HepG2 (cell line): ENCODE measurements around the gene CAMK2D. TPM values are rescaled to one million over a fixed set of nuclear protein-coding genes. Genes with fewer than 3 reads are reported as not detected.

Experiments used
- ATAC-seq: fragments of 200-7000 bp; cut with Tn5 transposase; 3 replicates; pipeline ENCODE4 v1.9.1; 2020; ENCODE audit warnings: mild to moderate bottlenecking, moderate library complexity
- BruUV-seq: library from RNA; stranded (reverse); fragments of 400-500 nt; replicated peaks from 2 replicates; lab custom pipeline; 2021; lab: Mats Ljungman, UMichigan
- CTCF ChIA-PET: fragments of 300-600 bp; formaldehyde crosslinking; extraction: SDS; loops from one replicate; lab custom pipeline; 2021; ENCODE audit warnings: low total read pairs, inconsistent platforms, low intra/inter-chr PET ratio; lab: Yijun Ruan, JAX
- POLR2A ChIA-PET: fragments of 350-600 bp; sonication (Branson Sonifier 250); formaldehyde crosslinking; loops from one replicate; lab custom pipeline; 2020; ENCODE audit warnings: antibody characterized with exemption, inconsistent platforms; lab: Yijun Ruan, JAX
- DNase-seq: peaks from one replicate; pipeline ENCODE4 v3.0.0-alpha.2; 2015; ENCODE audit warnings: low spot score
- FAIRE-seq: peaks from 3 replicates; lab custom pipeline; 2011; peaks lifted over from hg19 to GRCh38; lab: Jason Lieb, UNC
- H2AFZ ChIP-seq: one replicate; pipeline ENCODE4 v1.6.1; 2011; ENCODE audit warnings: low read length, inconsistent platforms
- H3K27ac ChIP-seq: fragments of 300-600 bp; 3 replicates; pipeline ENCODE4 v1.8.0; 2011; ENCODE audit warnings: mixed run types, mild to moderate bottlenecking, mixed read lengths, low read length, inconsistent platforms; ENCODE audit not compliant: insufficient read depth; ENCODE audit errors: extremely low read length
- H3K27me3 ChIP-seq, 2 experiments: fragments of 200-600 bp in 1 of 2; 2 replicates in 1 of 2; 3 replicates in 1 of 2; pipeline versions ENCODE4 v1.6.0 to v1.8.0; 2011; ENCODE audit warnings: low read length in 2 of 2, mild to moderate bottlenecking in 2 of 2, moderate library complexity in 2 of 2, inconsistent platforms in 1 of 2; ENCODE audit not compliant: insufficient read depth in 2 of 2, control insufficient read depth in 1 of 2
- H3K36me3 ChIP-seq, 2 experiments: fragments of 200-600 bp in 1 of 2; replicated peaks in 1 of 2; 2 replicates in 1 of 2; 3 replicates in 1 of 2; pipeline versions ENCODE4 v1.5.1 to v1.8.0; 2011; ENCODE audit warnings: low read length in 2 of 2, inconsistent platforms in 1 of 2; ENCODE audit not compliant: insufficient read depth in 2 of 2, control insufficient read depth in 1 of 2
- H3K4me1 ChIP-seq: 2 replicates; pipeline ENCODE4 v1.5.1; 2012; ENCODE audit warnings: low read length, inconsistent platforms; ENCODE audit not compliant: insufficient read depth
- H3K4me2 ChIP-seq: 2 replicates; pipeline ENCODE4 v1.6.0; 2011; ENCODE audit warnings: low read depth, low read length, inconsistent platforms
- H3K4me3 ChIP-seq, 3 experiments: fragments of 200-600 bp in 1 of 3; sonication (generic), shearing (Covaris generic) in 1 of 3; replicated peaks in 1 of 3; 2 replicates each; pipeline ENCODE4 v1.5.1; 2011 to 2016; ENCODE audit warnings: low read length in 3 of 3, inconsistent platforms in 2 of 3, low read depth in 2 of 3, mild to moderate bottlenecking in 2 of 3, control low read depth in 1 of 3, mixed read lengths in 1 of 3; ENCODE audit not compliant: insufficient read depth in 1 of 3
- H3K79me2 ChIP-seq: one replicate; pipeline ENCODE4 v1.6.1; 2011; ENCODE audit warnings: low read length, inconsistent platforms; ENCODE audit not compliant: insufficient read depth
- H3K9ac ChIP-seq: 2 replicates; pipeline ENCODE4 v1.6.0; 2011; ENCODE audit warnings: mild to moderate bottlenecking, low read depth, low read length, inconsistent platforms; ENCODE audit not compliant: insufficient read depth
- H3K9me3 ChIP-seq: 2 replicates; pipeline ENCODE4 v1.5.1; 2012; ENCODE audit warnings: mild to moderate bottlenecking, low read length
- H4K20me1 ChIP-seq: 2 replicates; pipeline ENCODE4 v1.6.0; 2011; ENCODE audit warnings: inconsistent platforms, mild to moderate bottlenecking, low read length, moderate library complexity; ENCODE audit not compliant: insufficient read depth
- CEBPG ChIP-seq: IDR thresholded peaks from 2 replicates; pipeline ENCODE4 v1.6.1; 2016
- HNF4A ChIP-seq: sonication (generic); formaldehyde crosslinking; IDR thresholded peaks from 2 replicates; pipeline ENCODE4 v1.4.0; 2020; ENCODE audit warnings: missing genetic modification reagents
- RFXAP ChIP-seq: sonication (generic); formaldehyde crosslinking; IDR thresholded peaks from 2 replicates; pipeline ENCODE4 v1.4.0; 2020; ENCODE audit warnings: missing genetic modification reagents, borderline replicate concordance
- ZC3H13 ChIP-seq: sonication (generic); formaldehyde crosslinking; IDR thresholded peaks from 2 replicates; pipeline ENCODE4 v1.8.1; 2023; ENCODE audit warnings: mild to moderate bottlenecking, missing genetic modification reagents, moderate library complexity
- ZFP36 ChIP-seq: fragments of 150-350 bp; IDR thresholded peaks from 2 replicates; pipeline ENCODE4 v1.6.1; 2018; ENCODE audit warnings: borderline replicate concordance, low read length, low read depth; ENCODE audit not compliant: partially characterized antibody
- ZNF607 ChIP-seq: sonication (generic); formaldehyde crosslinking; IDR thresholded peaks from 2 replicates; pipeline ENCODE4 v1.5.1; 2020; ENCODE audit warnings: missing genetic modification reagents, mild to moderate bottlenecking, borderline replicate concordance
- ZNF644 ChIP-seq: IDR thresholded peaks from 2 replicates; pipeline ENCODE4 v1.6.1; 2016; ENCODE audit warnings: low read depth
- ZNF788 ChIP-seq: sonication (generic); formaldehyde crosslinking; IDR thresholded peaks from 2 replicates; pipeline ENCODE4 v1.5.0; 2020; ENCODE audit warnings: mild to moderate bottlenecking, missing genetic modification reagents, borderline replicate concordance
- ZNF790 ChIP-seq: sonication (generic); formaldehyde crosslinking; IDR thresholded peaks from 2 replicates; pipeline ENCODE4 v1.8.0; 2022; ENCODE audit warnings: missing genetic modification reagents, mild to moderate bottlenecking, borderline replicate concordance
- WGBS: methylation state at CpG from one replicate; pipeline ENCODE4 v1.1.6; 2017; ENCODE audit warnings: low lambda C conversion rate; 5-methylcytosine and 5-hydroxymethylcytosine counted together
- in situ Hi-C: cut with HindIII; loops from 2 replicates; pipeline ENCODE4 v1.10.0; 2017; ENCODE audit warnings: low pct_unique_long_range_greater_than_20kb; ENCODE audit not compliant: extremely low pct_ligation_motif_present
- intact Hi-C: fragments of 100-400 bp; cut with micrococcal nuclease; formaldehyde crosslinking; loops from one replicate; pipeline ENCODE4 v1.10.0; 2022; ENCODE audit not compliant: unreplicated experiment
- polyA plus RNA-seq, 8 experiments: library from polyadenylated mRNA; depleted of rRNA in 3 of 8; stranded (reverse) in 7 of 8; unstranded in 1 of 8; fragments of >200 nt; fragmentation: Illumina TruSeq in 4 of 8; extraction: Trizol in 4 of 8; gene quantifications; 2 replicates each; pipeline versions ENCODE4 v1.2.1 to v1.2.3, GENCODE V29; 2011 to 2016; ENCODE audit warnings: low read depth in 4 of 8, missing spikeins in 1 of 8, mixed read lengths in 1 of 8; ENCODE audit not compliant: insufficient read depth in 1 of 8
- total RNA-seq, 5 experiments: library from RNA; depleted of rRNA; stranded (reverse); fragments of >200 nt; fragmentation: Illumina TruSeq; extraction: Trizol; gene quantifications; 2 replicates each; pipeline ENCODE4 v1.2.3, GENCODE V29; 2016; ENCODE audit warnings: low read depth in 1 of 5
- TF ChIP-seq, protein P1 (sequence below): sonication (generic); formaldehyde crosslinking; IDR thresholded peaks from 2 replicates; pipeline ENCODE4 v1.8.0; 2022; ENCODE audit warnings: missing genetic modification reagents, mild to moderate bottlenecking, borderline replicate concordance
- TF ChIP-seq, protein P2 (sequence below): sonication (generic); formaldehyde crosslinking; IDR thresholded peaks from 2 replicates; pipeline ENCODE4 v1.4.0; 2020; ENCODE audit warnings: missing genetic modification reagents
- TF ChIP-seq, protein P3 (sequence below): sonication (generic); formaldehyde crosslinking; IDR thresholded peaks from 2 replicates; pipeline ENCODE4 v1.8.0; 2022; ENCODE audit warnings: mild to moderate bottlenecking, missing genetic modification reagents; ENCODE audit not compliant: insufficient replicate concordance
- TF ChIP-seq, protein P4 (sequence below): sonication (generic); formaldehyde crosslinking; IDR thresholded peaks from 2 replicates; pipeline ENCODE4 v1.9.0; 2021; ENCODE audit warnings: missing genetic modification reagents, mild to moderate bottlenecking, borderline replicate concordance
- TF ChIP-seq, protein P5 (sequence below): sonication (generic); formaldehyde crosslinking; IDR thresholded peaks from 2 replicates; pipeline ENCODE4 v1.4.0; 2020; ENCODE audit warnings: mild to moderate bottlenecking, missing genetic modification reagents

The CAMK2D gene
- total and polyA plus RNA-seq, 2 of the 13 experiments (the other 11 are each of a cell fraction or from before 2014, with no cell fraction given): 18.0 to 65.4 TPM

DNA sequence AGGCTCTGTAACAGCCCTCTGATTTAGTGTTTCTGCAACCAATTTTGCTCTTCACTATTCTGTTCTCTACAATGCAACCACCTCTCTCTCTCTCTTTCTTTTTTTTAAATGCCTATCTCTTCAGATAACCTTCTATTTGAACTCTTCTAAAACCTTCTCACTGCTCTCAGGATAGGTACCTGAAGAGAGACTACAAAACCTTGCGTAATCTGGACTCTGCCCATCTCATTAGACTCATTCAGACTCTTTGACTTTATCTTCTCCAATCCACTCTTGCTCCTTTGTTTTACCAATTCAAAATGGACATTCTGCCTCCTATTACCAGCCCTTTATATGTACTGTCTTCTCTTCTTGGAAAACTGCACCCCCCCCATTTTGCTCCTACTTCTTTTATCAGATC lies 291.6 kb downstream of the CAMK2D start:
- H3K9ac ChIP-seq: no peak overlapping the region
- DNase-seq (peak; percentile 20), FAIRE-seq (no peak), ATAC-seq (no peak; the same call in 2 of the 3 replicates)
- H2AFZ ChIP-seq: no peak overlapping the region
- POLR2A ChIA-PET: no interaction called here
- H3K79me2 ChIP-seq: no peaks in the 10 kb centered on the region
- no TSS peak for BruUV-seq
- CTCF ChIA-PET: no interaction called here
- WGBS: 100% methylated on average over 1 of the region's 1 CpG
- no peak overlapping the region for H3K27ac ChIP-seq
- intact Hi-C loops (no loop called here), in situ Hi-C loops (no loop called here)
- no peak overlapping the region for H3K4me2 ChIP-seq
- no peak overlapping the region for H3K4me3 ChIP-seq
- peaks cover 15% of the 10 kb centered on the region for H3K4me1 ChIP-seq
- H4K20me1 ChIP-seq: no peaks in the 10 kb centered on the region
- H3K27me3 ChIP-seq: no peaks in the 10 kb centered on the region
- no peaks in the 10 kb centered on the region for H3K9me3 ChIP-seq
- H3K36me3 ChIP-seq: peaks cover 0 to 3% of the 10 kb centered on the region in 2 experiments; a peak in 1 of 5 replicates
- TF ChIP-seq ZNF790 (CRISPR knock-in tag): no peak
- no peak for TF ChIP-seq ZNF788 (CRISPR knock-in tag)
- TF ChIP-seq, protein P1, sequence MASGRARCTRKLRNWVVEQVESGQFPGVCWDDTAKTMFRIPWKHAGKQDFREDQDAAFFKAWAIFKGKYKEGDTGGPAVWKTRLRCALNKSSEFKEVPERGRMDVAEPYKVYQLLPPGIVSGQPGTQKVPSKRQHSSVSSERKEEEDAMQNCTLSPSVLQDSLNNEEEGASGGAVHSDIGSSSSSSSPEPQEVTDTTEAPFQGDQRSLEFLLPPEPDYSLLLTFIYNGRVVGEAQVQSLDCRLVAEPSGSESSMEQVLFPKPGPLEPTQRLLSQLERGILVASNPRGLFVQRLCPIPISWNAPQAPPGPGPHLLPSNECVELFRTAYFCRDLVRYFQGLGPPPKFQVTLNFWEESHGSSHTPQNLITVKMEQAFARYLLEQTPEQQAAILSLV (CRISPR knock-in tag): no peak
- TF ChIP-seq, protein P2, sequence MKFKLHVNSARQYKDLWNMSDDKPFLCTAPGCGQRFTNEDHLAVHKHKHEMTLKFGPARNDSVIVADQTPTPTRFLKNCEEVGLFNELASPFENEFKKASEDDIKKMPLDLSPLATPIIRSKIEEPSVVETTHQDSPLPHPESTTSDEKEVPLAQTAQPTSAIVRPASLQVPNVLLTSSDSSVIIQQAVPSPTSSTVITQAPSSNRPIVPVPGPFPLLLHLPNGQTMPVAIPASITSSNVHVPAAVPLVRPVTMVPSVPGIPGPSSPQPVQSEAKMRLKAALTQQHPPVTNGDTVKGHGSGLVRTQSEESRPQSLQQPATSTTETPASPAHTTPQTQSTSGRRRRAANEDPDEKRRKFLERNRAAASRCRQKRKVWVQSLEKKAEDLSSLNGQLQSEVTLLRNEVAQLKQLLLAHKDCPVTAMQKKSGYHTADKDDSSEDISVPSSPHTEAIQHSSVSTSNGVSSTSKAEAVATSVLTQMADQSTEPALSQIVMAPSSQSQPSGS: no peak
- TF ChIP-seq, protein P3, sequence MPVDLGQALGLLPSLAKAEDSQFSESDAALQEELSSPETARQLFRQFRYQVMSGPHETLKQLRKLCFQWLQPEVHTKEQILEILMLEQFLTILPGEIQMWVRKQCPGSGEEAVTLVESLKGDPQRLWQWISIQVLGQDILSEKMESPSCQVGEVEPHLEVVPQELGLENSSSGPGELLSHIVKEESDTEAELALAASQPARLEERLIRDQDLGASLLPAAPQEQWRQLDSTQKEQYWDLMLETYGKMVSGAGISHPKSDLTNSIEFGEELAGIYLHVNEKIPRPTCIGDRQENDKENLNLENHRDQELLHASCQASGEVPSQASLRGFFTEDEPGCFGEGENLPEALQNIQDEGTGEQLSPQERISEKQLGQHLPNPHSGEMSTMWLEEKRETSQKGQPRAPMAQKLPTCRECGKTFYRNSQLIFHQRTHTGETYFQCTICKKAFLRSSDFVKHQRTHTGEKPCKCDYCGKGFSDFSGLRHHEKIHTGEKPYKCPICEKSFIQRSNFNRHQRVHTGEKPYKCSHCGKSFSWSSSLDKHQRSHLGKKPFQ (CRISPR knock-in tag): no peak
- TF ChIP-seq, protein P4, sequence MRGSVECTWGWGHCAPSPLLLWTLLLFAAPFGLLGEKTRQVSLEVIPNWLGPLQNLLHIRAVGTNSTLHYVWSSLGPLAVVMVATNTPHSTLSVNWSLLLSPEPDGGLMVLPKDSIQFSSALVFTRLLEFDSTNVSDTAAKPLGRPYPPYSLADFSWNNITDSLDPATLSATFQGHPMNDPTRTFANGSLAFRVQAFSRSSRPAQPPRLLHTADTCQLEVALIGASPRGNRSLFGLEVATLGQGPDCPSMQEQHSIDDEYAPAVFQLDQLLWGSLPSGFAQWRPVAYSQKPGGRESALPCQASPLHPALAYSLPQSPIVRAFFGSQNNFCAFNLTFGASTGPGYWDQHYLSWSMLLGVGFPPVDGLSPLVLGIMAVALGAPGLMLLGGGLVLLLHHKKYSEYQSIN: no peak
- TF ChIP-seq ZNF607 (CRISPR knock-in tag): no peak
- peak; percentile 67 for TF ChIP-seq HNF4A
- peak; percentile 67 for TF ChIP-seq CEBPG
- TF ChIP-seq, protein P5, sequence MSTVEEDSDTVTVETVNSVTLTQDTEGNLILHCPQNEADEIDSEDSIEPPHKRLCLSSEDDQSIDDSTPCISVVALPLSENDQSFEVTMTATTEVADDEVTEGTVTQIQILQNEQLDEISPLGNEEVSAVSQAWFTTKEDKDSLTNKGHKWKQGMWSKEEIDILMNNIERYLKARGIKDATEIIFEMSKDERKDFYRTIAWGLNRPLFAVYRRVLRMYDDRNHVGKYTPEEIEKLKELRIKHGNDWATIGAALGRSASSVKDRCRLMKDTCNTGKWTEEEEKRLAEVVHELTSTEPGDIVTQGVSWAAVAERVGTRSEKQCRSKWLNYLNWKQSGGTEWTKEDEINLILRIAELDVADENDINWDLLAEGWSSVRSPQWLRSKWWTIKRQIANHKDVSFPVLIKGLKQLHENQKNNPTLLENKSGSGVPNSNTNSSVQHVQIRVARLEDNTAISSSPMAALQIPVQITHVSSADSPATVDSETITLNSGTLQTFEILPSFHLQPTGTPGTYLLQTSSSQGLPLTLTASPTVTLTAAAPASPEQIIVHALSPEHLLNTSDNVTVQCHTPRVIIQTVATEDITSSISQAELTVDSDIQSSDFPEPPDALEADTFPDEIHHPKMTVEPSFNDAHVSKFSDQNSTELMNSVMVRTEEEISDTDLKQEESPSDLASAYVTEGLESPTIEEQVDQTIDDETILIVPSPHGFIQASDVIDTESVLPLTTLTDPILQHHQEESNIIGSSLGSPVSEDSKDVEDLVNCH (CRISPR knock-in tag): no peak
- 0 out of 2 replicates have a peak, but pooled peaks have one; percentile 30 for TF ChIP-seq ZNF644 (CRISPR knock-in tag)
- no peak for TF ChIP-seq ZC3H13
- TF ChIP-seq ZFP36: no peak
- no peak for TF ChIP-seq RFXAP (CRISPR knock-in tag)
